Activated CD8-positive, alpha-beta memory T cell treated with anti-CD3 and anti-CD28 coated beads for 4 hours (primary cell): Measurements from ENCODE around the gene SCYGR5.
"Not testable (repeated sequence)": the region's sequence is repeated elsewhere in the genome, so short reads cannot be mapped to it uniquely, and the experiment has no call there.

Source experiments
- DNase-seq, 2 donors: peaks; one replicate each; pipeline ENCODE4 v3.0.0-alpha.2; 2020; ENCODE audit warnings: low read depth in 2 of 2

The SCYGR5 gene

GRCh38 chr2:227673620-227674019 lies 7.0 kb downstream of the SCYGR5 start:
- not testable (repeated sequence) for DNase-seq

- no peak for DNase-seq
Measured at GRCh38 chr2:227674485-227674884, 7.9 kb downstream of the SCYGR5 start.

GRCh38 chr2:227677928-227678327 lies 11.3 kb downstream of the SCYGR5 start:
- DNase-seq = no peak

- no peak for DNase-seq
Measured at GRCh38 chr2:227684258-227684657, 17.7 kb downstream of the SCYGR5 start.

GRCh38 chr2:227687189-227687588 lies 20.6 kb downstream of the SCYGR5 start:
- no peak for DNase-seq

- DNase-seq = no peak
Measured at GRCh38 chr2:227696990-227697679, 30.5 kb downstream of the SCYGR5 start.

- DNase-seq = no peak
Measured at GRCh38 chr2:227701556-227701955, 35.0 kb downstream of the SCYGR5 start.

GRCh38 chr2:227703280-227703732 lies 36.7 kb downstream of the SCYGR5 start:
- DNase-seq = no peak

- DNase-seq = no peak
Measured at GRCh38 chr2:227703961-227704360, 37.4 kb downstream of the SCYGR5 start.

- DNase-seq = no peak
Measured at GRCh38 chr2:227706859-227707258, 40.3 kb downstream of the SCYGR5 start.

GRCh38 chr2:227707390-227707789 lies 40.8 kb downstream of the SCYGR5 start:
- DNase-seq = no peak

GRCh38 chr2:227710986-227711385 lies 44.4 kb downstream of the SCYGR5 start:
- DNase-seq = no peak

GRCh38 chr2:227713291-227713690 lies 46.7 kb downstream of the SCYGR5 start:
- no peak for DNase-seq

- no peak for DNase-seq
Measured at GRCh38 chr2:227716501-227716900, 49.9 kb downstream of the SCYGR5 start.
